NCI-H146 (cell line): ENCODE measurements around the gene C17orf100.

Experiments
- DNase-seq: peaks from one replicate; lab custom pipeline; 2025; lab: John Stamatoyannopoulos, UW

The C17orf100 gene

GRCh38 chr17:6669479-6670212 is 18.1 kb downstream of the C17orf100 start:
- DNase-seq: no peak

- no peak for DNase-seq
Measured at GRCh38 chr17:6670571-6670970, 19.0 kb downstream of the C17orf100 start.

GRCh38 chr17:6670999-6671398 is 19.4 kb downstream of the C17orf100 start:
- no peak for DNase-seq

GRCh38 chr17:6671431-6671830 is 19.9 kb downstream of the C17orf100 start:
- DNase-seq: no peak

- no peak for DNase-seq
Measured at GRCh38 chr17:6674586-6674985, 23.0 kb downstream of the C17orf100 start.

GRCh38 chr17:6675201-6675825 is 23.8 kb downstream of the C17orf100 start:
- DNase-seq: no peak

GRCh38 chr17:6676802-6677157 is 25.2 kb downstream of the C17orf100 start:
- no peak for DNase-seq

GRCh38 chr17:6677158-6677831 is 25.7 kb downstream of the C17orf100 start:
- DNase-seq: no peak

GRCh38 chr17:6677946-6678345 is 26.4 kb downstream of the C17orf100 start:
- no peak for DNase-seq

GRCh38 chr17:6679241-6679640 is 27.7 kb downstream of the C17orf100 start:
- DNase-seq: no peak

GRCh38 chr17:6681176-6681575 is 29.6 kb downstream of the C17orf100 start:
- DNase-seq: no peak

GRCh38 chr17:6681671-6682070 is 30.1 kb downstream of the C17orf100 start:
- DNase-seq: no peak

GRCh38 chr17:6682339-6682738 is 30.8 kb downstream of the C17orf100 start:
- DNase-seq: no peak

- no peak for DNase-seq
Measured at GRCh38 chr17:6683081-6683684, 31.6 kb downstream of the C17orf100 start.

- DNase-seq: no peak
Measured at GRCh38 chr17:6683730-6684459, 32.3 kb downstream of the C17orf100 start.

- peak; percentile 3 for DNase-seq
Measured at GRCh38 chr17:6684460-6684783, 32.9 kb downstream of the C17orf100 start.

- DNase-seq: no peak
Measured at GRCh38 chr17:6684881-6685767, 33.6 kb downstream of the C17orf100 start.

- peak; percentile 8 for DNase-seq
Measured at GRCh38 chr17:6686026-6686425, 34.5 kb downstream of the C17orf100 start.

GRCh38 chr17:6688944-6689343 is 37.4 kb downstream of the C17orf100 start:
- DNase-seq: no peak

GRCh38 chr17:6690641-6691040 is 39.1 kb downstream of the C17orf100 start:
- no peak for DNase-seq

GRCh38 chr17:6691546-6691945 is 40.0 kb downstream of the C17orf100 start:
- no peak for DNase-seq
